ENCODE data around the gene TMEM169.

Gene TMEM169, protein sequence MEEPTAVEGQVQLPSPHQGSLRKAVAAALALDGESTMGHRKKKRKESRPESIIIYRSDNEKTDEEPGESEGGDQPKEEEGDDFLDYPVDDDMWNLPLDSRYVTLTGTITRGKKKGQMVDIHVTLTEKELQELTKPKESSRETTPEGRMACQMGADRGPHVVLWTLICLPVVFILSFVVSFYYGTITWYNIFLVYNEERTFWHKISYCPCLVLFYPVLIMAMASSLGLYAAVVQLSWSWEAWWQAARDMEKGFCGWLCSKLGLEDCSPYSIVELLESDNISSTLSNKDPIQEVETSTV

DNA sequence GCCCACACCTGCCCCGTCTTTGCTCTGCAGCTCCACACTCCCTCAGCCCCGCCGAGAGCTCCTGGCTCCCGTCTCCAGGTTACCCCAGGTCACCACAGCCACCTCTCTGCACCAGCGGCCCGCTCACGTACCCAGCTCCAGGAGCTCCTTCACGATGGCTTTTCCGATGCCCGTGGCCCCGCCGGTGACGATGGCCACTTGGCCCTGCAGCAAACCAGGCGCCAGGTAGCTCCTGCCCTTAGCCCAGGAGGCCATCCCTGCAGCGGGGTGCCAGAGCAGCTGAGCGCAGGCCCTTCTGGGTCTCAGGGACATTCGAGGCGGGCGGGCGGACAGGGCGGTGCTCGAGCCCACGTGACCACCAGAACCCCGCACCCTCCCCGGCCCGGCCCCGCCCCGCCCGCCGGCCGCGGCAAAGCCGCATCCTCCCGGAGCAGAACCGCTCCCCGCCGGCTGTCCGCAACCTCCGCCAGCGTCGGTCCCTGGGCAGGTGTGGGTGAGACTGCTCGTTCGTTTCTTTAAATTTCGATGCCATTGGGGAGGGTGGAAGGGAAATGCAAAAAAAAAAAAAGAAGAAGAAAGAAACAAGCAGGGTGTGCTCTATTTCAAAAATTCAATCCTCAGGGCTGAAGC, at the start of gene TMEM169, which contains the start of gene PECR:
TSS of gene TMEM169 (plus strand) at position 433 of the 630 bp plus-strand sequence. CDS start 14,045 bp downstream, outside the sequence.
TSS of gene PECR (minus strand) at position 323 of the 630 bp plus-strand sequence. CDS start at position 255, 68 bp downstream.
- DNase-seq (ENCODE audit: low read depth in 1 of 2, low spot score in 1 of 2): peak; percentile 54 to 66

DNA sequence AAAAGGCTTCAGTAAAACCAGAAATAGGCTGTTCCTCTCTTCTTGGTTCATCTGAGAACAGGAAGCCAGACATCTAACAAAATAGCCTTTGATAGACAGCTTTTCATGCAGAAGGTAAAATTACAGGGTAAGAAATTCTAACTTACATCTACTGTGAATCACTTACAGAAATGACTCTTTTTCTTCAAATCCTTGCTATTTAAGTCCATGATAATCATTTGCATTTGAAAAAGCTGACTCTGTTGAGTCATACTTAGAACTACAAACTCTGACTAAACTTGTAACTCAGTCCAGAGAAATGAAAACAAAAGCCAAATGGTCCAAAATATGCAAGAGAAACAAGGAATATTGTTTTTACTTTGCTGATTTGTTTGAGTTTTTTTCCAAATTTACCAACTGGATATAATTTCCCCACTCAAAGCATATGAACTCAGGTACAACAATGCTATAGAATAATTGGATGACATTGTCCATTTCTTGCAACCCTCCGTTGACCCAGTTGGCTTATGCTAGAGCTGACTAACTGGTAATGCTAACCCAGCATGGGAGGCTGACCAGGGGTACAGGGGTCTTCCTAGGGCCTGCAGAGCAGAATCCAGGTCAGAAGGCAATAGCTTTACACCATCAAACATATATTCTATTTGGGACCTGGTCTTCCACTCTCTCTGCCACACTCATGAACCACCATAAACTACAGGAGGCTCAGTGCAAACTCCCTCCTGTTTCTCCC, 49.6 kb upstream of the TMEM169 start:
- no peak for DNase-seq (ENCODE audit: low read depth in 1 of 2, low spot score in 1 of 2)

DNA sequence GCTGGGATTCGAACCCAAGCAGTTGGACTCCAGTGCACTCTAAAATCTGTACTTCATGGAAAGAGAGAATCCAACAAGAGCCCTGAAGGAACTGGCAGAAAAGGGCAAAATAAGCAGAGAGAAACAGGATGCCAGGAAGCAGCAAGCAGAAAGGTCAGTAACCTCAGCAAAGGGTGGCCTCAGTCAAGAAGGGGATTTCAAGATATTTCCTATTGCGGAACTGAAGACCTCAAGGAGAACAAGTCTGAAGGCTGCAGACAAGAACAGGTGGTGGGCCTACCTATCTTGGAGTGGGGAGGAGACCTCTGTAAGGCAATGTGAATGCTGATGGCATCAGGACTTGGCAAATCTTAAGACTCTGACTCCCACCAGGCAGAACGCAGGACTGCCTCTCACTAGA, 48.3 kb upstream of the TMEM169 start:
- DNase-seq (ENCODE audit: low read depth in 1 of 2, low spot score in 1 of 2): no peak

DNA sequence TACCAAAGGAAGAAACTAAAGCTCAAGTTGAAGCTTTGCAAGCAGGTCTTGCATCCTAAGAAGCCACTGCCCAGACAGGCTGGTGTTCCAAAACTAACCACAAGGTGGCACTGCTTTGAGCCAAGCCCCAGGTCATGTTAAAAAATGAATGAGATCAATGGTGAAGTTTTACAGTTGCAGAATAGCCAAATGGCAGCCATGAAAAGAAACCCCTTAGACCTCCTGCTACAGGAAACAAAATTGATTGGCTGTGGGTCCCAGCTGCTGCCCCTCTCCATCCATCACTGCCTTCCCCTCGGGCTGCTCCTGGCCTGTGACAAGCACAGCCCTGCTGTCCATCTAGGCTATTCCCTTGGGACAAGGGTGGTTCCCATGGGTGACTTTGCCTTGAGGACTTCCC, 47.7 kb upstream of the TMEM169 start:
- peak; percentile 67 to 73 for DNase-seq (ENCODE audit: low read depth in 1 of 2, low spot score in 1 of 2)

DNA sequence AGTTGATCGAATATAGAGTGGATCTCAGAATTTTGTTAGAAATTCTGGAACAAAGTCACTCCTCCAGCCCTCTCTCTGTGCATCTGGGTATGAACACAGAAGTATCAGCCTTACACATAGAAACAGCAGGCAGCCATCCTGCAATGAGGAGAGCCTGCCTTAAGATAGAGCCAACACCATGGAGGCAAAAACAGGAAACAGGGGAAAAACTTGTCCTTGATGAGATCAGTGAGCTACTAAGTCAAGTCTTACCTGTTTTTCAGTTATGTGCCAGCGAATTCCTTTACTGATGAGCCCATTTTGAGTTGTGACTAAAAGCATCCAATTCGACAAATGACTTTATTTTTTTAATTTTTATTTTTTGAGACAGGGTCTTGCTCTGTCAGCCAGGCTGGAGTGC, 41.8 kb upstream of the TMEM169 start:
- no peak for DNase-seq (ENCODE audit: low read depth in 1 of 2, low spot score in 1 of 2)

GRCh38 chr2:216041438-216041837, 40.3 kb upstream of the TMEM169 start:
- no peak for DNase-seq (ENCODE audit: low read depth in 1 of 2, low spot score in 1 of 2)

DNA sequence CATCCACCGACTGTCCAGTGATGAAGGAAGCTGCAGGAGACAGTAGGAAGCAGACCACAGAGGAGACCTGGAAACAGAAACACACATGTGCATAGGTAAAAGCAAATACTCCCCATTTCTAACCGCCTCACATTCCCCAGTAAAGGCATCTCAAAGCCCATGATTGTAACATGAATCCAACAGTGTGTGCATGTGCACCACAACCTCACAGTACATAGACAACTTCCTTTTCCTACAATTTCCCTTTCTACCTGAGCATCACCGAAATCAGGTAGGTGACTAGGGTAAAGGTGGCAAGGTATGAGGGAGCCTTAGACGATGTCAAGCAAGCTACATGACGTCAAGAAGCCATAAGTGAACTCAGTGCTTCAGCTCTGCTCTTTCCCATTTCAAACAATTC, 37.8 kb upstream of the TMEM169 start:
- DNase-seq (ENCODE audit: low read depth in 1 of 2, low spot score in 1 of 2): no peak

- no peak for DNase-seq (ENCODE audit: low read depth in 1 of 2, low spot score in 1 of 2)
Observed at GRCh38 chr2:216044883-216045486, 36.7 kb upstream of the TMEM169 start.

DNA sequence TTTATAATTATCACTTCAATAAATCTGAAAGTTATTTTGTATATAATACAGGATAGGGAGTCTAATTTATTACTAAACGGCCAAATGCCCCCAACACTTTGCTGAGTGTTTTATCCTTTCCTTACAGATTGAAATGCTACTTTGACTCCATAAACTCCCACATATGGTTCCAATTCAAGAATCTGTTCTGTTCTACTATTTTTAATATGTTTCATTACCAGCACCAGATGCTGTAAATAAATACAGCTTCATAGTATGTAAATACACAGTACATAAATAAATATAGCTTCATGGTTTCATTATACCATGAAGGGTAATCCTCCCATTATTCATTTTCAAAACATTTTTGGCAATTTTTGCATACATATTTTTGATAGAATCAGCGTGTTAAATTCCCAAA, 34.3 kb upstream of the TMEM169 start:
- DNase-seq (ENCODE audit: low read depth in 1 of 2, low spot score in 1 of 2): no peak

- no peak for DNase-seq (ENCODE audit: low read depth in 1 of 2, low spot score in 1 of 2)
Observed at GRCh38 chr2:216049452-216049851, 32.3 kb upstream of the TMEM169 start.

DNA sequence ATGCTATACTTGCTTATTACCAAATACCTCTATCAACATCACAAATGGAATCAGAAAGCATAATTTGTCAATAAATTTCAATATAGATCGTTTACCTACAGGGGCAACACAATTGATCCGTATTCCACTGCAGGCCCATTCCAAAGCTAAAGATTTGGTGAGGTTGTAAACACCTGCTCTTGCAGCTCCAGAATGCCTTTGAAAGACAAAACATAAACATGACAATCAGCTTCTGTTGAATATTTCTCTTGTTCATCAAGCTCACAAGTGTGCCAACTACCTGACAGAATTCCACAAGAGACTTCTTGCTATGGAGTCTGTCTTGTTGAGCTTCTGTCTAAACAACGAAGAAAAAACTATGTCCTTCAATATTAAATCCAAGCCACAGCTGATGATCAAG, 30.4 kb upstream of the TMEM169 start:
- no peak for DNase-seq (ENCODE audit: low read depth in 1 of 2, low spot score in 1 of 2)

DNA sequence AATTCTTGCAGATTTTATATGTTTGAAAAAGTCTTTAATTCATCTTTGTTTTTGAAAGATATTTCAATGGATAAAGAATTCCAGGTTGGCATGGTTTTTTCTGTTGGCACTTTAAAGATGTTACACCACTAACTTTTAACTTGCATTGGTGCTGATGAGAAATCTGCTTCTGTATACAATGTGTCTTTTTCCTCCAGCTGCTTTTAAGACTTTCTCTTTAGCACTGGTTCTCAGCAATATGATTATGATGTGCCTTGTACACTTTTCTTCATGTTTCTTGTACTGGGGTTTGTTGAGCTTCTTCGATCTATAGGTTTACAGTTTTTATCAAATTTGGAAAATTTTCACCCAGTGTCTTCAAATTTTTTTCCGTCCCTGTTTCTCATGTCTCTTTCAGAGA, 29.3 kb upstream of the TMEM169 start:
- no peak for DNase-seq (ENCODE audit: low read depth in 1 of 2, low spot score in 1 of 2)

DNA sequence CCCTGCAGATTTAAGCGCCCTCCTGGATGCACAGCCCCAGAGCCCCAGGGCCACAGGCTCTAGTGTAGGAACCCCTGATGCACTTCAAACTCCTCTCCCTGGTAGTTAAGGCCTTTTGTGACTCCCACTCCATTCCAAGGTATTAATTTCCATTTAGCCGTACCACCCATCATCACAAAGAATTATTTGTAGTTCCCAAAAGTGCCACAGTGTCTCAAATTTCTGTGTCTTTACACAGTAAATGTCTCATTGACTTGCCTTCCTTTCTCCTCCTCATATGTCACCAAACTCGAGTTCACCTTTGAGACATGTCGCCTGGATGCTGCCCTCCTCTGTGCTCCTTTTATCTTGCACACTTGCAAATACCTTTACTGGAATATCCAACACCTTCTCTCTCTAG, 26.0 kb upstream of the TMEM169 start:
- no peak for DNase-seq (ENCODE audit: low read depth in 1 of 2, low spot score in 1 of 2)

DNA sequence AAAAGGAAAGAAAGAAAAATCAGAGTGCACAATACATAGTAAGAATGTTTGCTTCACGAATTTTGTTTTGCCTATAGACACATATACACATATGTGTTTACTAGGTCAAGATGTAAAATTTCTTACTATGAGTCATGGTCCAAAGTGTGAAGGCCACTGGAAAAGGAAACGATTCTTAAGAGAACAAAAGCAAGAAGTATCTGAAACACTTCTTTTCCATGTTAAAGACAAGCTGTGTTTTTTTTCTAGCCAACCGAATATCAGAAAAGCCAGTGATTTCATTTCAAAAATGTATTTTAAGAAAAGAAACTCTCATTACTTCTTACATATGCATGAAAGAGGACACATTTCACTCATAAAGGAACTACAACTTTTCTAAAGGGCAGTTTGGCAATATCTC, 25.0 kb upstream of the TMEM169 start:
- DNase-seq (ENCODE audit: low read depth in 1 of 2, low spot score in 1 of 2): no peak

DNA sequence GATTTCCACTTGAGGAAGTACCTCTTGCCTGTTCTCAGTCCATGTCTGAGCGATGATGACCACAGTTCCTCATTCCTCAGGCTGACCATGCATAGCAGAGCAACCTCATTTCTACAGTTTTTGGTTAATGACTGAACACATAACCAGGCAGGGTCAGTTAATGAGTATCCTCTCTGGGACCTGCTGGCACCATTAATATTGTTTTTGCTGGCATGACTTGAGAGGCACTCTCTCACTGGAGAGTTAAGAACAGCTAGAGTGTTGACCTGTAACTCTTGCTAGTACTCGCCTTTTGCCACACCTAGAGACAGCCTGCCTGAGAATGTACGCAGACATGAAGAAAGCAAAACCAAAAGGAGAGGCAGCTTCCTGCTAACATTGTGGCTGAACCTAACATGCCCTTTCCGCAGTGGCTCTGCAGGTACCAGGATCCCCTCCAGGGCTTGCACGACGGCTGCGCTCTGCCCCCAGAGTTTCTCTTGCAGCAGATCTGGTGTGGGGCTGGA, 24.0 kb upstream of the TMEM169 start:
- DNase-seq (ENCODE audit: low read depth in 1 of 2, low spot score in 1 of 2): peak; percentile 33 to 34

DNA sequence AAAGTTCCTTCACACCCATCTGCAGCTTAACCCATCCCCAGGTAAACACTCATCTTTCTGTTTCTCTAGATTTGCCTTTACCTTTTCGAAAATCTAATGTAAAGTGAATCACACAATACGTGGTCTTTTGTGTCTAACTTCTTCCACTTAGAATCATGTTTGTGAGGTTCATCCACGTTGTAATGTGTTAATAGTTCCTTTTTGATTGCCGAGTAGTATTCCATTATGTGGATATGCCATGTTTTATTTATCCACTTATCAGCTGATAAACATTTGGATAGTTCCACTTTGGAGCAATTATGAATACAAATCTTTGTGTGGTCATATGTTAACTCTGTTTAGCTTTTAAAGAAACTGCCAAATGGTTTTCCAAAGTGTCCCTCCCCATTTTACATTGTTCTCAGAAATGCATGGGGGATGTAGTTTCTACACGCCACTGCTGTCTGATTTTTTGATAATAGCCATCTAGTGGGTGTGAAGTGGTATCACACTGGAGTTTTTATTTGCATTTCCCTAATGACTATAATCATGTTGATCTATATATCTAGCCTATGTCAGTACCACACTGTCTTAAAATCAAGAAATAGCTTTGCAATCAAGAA, 22.4 kb upstream of the TMEM169 start:
- no peak for DNase-seq (ENCODE audit: low read depth in 1 of 2, low spot score in 1 of 2)

DNA sequence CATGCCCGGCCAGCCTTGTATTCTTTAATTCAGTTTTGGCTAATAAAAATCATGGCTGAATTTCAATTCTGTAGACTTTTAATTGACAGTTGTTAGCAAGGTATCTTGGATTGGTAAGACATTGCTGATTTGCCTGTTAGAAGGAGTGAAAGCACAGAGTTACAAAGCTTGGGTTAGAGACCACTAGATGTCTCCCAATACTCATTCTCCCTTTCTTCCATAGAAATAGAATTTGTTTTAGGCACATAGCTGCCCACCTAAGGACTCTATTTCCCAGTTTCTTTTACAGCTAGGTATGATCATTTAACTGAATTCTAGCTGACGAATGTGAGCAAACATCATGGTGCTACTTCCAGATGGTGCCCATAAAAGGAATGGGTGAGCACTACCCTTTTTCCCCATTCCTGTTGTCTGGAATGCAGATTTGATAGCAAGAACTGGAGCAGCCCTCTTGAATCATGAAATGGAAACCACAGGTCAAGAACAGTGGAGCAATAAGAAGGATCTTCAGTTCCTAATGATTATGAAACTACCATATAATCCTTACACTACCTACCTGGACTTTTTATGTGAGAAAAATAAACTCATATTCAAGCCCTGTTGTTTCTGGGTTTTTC, 17.6 kb upstream of the TMEM169 start:
- no peak for DNase-seq (ENCODE audit: low read depth in 1 of 2, low spot score in 1 of 2)

- no peak for DNase-seq (ENCODE audit: low read depth in 1 of 2, low spot score in 1 of 2)
Observed at GRCh38 chr2:216064665-216065064, 17.1 kb upstream of the TMEM169 start.

- DNase-seq (ENCODE audit: low read depth in 1 of 2, low spot score in 1 of 2): no peak
Observed at GRCh38 chr2:216066230-216066629, 15.5 kb upstream of the TMEM169 start.

- no peak for DNase-seq (ENCODE audit: low read depth in 1 of 2, low spot score in 1 of 2)
Observed at GRCh38 chr2:216069028-216069427, 12.7 kb upstream of the TMEM169 start.

DNA sequence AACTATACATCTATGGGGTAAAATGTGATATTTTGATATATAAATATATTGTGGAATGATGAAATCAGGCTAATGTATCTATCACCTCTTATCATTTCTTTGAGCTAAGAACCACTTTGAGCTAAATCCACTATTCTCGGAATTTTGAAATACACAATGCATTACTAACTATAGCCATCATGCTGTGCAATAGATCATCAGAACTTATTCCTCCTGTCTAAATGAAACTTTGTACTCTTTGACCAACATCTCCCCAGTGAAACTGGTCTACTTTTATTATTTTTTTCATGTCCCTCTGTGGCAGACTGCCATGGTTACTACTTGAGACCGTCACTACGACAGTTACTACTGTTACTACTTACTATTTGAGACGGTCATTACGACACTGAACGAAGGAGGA, 11.5 kb upstream of the TMEM169 start:
- DNase-seq (ENCODE audit: low read depth in 1 of 2, low spot score in 1 of 2): no peak
